Right ventricle myocardium superior (tissue), 1 donor: ENCODE data around the gene OVOL2. TPM values are rescaled to one million over a fixed set of nuclear protein-coding genes. Genes with fewer than 3 reads are reported as not detected.

ENCODE experiments used
- ATAC-seq: fragments of 200-7000 bp; cut with Tn5 transposase; one replicate; pipeline ENCODE4 v1.9.1; 2020; ENCODE audit warnings: mild to moderate bottlenecking; ENCODE audit not compliant: poor library complexity
- DNase-seq: peaks from one replicate; pipeline ENCODE4 v3.0.0-alpha.2; 2020
- intact Hi-C: fragments of 100-400 bp; cut with DNase I; formaldehyde crosslinking; loops from one replicate; pipeline ENCODE4 v1.11.2; 2022
- total RNA-seq: library from RNA; stranded (reverse); fragmentation: NEBNext Ultra II Directional; extraction: Animal tissue kit (Norgen Biotek cat#: 25700); gene quantifications from one replicate; pipeline ENCODE4 v1.2.1, GENCODE V29; 2021
- donor health status: DM: no; HTN: yes; CAD: no; lungs with severe emphysema.

The OVOL2 gene
- total RNA-seq, 1 donor from 2014 or later = not detected

GRCh38 chr20:18024606-18025127 lies 33.0 kb downstream of the OVOL2 start:
- intact Hi-C loops = no loop called here

DNA sequence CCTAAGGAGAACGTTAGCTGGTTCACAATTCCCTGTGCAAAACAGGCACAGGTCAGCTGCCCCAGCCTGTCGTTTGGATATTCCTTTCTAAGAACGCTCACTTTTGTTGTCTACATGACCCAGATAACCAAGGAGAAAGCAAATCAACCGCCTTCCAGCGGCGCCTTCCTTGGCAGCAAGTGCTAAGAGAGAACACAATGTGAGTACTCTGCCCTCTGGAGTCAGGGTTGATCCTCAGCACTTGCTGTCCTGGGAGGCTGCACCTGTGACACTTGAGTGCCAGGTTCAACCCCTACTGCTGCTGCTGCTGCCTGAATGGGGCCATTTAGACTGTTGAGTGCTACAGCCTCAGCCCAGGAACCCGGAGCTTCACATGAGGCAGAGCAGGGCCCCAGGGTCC lies 36.8 kb downstream of the OVOL2 start:
- no peak for DNase-seq
- no peak for ATAC-seq
- intact Hi-C loops = no loop called here

More at GRCh38 chr20:18024606-18025127, 33.0 kb downstream of the OVOL2 start:
- DNase-seq (no peak), ATAC-seq (no peak)

DNA sequence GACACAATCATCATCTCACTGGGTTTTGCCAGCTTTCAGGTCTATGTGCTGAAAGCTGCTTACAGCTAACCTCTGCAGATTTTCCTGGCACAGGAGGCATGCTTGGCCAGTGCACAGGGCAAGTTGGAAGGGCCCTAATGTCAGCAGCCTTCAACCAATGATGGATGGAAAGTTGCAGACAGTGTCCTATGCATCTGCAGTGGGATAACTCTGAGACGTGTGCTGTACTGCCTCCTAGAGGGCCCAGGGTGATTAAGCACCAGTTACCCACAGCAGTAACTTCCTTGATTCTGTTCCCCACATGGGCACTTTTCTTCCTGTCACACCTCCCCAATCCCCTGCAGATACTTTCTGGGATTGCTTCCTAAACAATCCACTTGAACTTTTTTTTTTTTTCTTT lies 38.6 kb downstream of the OVOL2 start:
- ATAC-seq = no peak
- DNase-seq = no peak
- intact Hi-C loops = no loop called here

DNA sequence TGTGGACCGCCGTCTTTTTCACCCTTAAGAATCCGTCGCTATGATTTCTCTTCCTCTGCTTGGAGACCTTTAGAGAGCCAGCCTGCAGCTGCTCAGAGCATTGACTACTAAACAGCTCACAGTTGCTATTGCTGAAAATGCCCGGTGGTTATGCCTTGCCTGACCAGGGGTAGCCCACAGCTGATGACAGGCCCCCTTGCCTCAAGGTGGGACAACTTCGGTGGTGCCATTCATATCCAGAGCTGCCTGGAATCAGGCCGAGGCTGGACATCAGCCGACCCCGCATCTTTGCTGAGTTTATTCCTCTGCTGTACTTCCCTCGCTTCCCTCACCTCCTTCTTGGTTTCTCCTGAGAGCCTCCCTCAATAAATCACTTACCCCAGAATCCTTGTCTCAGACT lies 39.6 kb downstream of the OVOL2 start:
- DNase-seq (no peak), ATAC-seq (no peak)
- intact Hi-C loops = no loop called here

DNA sequence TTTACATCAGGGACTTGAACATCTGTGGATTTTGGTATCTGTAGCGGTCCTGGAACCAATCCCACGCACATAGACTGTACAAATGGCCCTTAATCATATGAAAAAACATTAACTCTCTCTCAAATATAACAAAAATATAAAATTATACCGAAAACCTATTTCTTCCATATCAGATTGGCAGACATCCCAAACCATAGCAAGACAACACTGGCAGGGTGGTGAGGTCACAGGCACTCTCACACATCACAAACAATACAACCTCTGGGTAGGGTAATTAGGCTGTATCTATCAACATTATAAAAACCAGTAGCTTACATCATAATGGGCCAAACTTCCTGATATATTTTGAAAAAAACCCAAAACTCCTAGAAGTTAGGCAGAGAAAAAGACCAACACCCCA lies 40.9 kb downstream of the OVOL2 start:
- ATAC-seq = no peak
- intact Hi-C loops = no loop called here
- no peak for DNase-seq

DNA sequence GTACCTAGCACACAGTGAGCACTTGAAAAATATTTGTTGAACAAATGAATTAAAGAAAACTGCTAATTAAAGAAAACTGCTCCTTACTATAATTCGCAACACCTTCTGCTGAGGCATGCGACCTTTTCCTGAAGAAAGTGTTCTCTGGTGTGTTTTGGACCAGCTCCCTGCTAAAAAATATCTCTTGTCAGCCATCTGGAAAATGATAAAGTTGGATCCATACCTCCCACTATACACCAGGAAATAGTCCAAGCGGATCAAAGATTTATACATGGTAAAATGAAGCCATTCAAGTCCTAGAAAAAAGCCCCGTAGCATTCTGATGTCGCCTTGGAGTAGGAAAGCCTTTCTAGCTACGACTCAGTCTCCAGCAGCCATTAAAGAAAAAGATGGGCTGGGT lies 43.3 kb downstream of the OVOL2 start:
- DNase-seq (no peak), ATAC-seq (no peak)
- intact Hi-C loops = no loop called here

DNA sequence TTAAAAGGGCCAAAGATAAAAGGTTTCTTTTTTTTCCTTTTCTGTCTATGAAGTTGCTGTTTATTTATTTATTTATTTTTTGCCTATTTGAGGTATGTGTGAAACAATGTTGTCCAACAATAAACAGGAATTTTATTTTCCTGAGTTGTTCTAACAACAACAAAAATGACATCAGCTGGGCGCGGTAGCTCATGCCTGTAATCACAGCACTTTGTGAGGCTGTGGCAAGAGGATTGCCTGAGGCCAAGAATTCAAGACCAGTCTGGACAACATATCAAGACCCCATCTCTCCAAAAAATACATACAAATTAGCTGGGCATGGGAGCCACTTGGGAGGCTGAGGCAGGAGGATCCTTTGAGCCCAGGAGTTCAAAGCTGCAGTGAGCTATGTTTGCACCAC lies 44.8 kb downstream of the OVOL2 start:
- ATAC-seq (no peak), DNase-seq (no peak)
- intact Hi-C loops = no loop called here

GRCh38 chr20:18011951-18012645 lies 45.6 kb downstream of the OVOL2 start:
- intact Hi-C loops = no loop called here
- no peak for DNase-seq

DNA sequence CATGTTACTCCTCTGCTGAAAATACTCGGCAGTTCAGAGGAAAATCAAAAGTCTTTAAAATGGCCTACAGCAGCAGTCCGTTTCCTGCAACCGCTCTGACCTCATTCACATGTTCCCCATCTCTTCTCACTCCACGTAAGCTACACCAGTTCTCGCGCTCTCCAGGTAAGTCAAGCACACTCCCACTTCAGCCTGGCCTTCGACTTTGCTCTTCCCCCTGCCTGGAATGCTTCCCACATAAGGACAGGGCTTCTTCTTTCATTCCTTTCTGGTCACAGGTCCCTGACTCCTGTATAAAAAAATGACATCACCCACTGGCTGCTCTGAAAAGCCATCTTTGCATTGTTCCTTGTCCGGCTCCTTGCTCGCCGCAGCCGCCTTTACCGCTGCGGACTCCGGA lies 46.2 kb downstream of the OVOL2 start:
- DNase-seq (no peak), ATAC-seq (no peak)
- intact Hi-C loops = no loop called here

More at GRCh38 chr20:18011951-18012645, 45.6 kb downstream of the OVOL2 start:
- ATAC-seq = no peak

DNA sequence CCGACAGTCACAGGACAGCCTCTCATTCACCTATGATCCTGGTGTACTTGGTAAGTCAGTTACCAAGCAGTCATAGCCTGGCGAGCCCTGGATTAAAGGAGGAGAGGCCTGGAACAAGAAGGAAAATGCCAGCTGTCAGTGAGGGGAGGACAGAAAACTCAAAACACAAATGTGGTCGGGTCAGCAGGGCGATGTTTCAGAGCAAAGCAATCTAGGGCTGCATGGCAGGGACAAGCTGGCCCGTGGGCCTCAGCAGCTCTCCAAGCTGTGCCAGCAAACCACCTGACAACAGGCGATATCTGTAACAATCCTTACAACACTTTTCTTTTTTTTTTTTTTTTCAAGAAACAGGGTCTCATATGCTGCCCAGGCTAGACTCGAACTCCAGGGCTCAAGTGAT lies 48.6 kb downstream of the OVOL2 start:
- intact Hi-C loops = no loop called here

DNA sequence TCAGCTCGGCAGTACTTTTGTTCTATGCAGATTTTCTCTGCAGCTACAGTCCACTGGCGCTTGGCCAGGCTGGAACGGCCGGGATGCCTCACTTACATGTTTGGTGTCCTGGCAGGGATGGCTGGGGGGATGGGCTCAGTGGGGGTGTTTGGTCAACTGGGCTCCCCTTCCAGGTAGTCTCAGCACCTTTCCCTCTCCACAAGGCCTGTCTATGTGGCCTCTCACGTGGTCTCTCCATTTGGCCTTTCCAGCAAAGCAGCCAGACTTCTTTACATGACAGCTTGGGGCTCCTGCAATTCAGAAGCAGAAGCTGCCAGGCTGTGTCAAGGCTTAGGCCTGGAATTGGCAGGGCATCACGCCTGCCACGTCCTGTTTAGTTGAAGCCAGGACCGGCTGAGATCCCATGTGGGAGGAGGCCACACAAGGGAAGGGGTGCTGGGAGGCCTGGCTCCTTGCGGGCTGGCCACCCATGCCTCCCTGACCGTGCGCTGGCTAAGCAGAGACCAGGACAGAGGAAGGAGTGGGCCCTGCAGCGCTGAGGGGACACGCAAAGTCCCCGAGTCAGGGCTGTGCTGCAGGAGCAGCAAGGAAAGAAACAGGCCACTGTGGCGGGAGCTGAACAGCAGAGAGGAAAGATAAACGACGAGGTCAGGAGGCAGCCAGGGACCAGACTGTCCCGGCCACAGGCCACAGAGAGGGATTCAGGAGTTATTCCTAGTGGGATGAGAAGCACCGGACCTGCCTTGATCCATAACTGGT lies 50.0 kb downstream of the OVOL2 start:
- ATAC-seq = peak; percentile 41
- peak; percentile 59 for DNase-seq
- intact Hi-C loops = no loop called here

More for the DNA sequence above, 48.6 kb downstream of the OVOL2 start:
- no peak for DNase-seq
- no peak for ATAC-seq

- intact Hi-C loops = no loop called here
- DNase-seq (no peak), ATAC-seq (no peak)
Measured at GRCh38 chr20:18006684-18007083, 51.0 kb downstream of the OVOL2 start.

- DNase-seq = no peak
- intact Hi-C loops = no loop called here
- no peak for ATAC-seq
Measured at GRCh38 chr20:18005990-18006364, 51.7 kb downstream of the OVOL2 start.

DNA sequence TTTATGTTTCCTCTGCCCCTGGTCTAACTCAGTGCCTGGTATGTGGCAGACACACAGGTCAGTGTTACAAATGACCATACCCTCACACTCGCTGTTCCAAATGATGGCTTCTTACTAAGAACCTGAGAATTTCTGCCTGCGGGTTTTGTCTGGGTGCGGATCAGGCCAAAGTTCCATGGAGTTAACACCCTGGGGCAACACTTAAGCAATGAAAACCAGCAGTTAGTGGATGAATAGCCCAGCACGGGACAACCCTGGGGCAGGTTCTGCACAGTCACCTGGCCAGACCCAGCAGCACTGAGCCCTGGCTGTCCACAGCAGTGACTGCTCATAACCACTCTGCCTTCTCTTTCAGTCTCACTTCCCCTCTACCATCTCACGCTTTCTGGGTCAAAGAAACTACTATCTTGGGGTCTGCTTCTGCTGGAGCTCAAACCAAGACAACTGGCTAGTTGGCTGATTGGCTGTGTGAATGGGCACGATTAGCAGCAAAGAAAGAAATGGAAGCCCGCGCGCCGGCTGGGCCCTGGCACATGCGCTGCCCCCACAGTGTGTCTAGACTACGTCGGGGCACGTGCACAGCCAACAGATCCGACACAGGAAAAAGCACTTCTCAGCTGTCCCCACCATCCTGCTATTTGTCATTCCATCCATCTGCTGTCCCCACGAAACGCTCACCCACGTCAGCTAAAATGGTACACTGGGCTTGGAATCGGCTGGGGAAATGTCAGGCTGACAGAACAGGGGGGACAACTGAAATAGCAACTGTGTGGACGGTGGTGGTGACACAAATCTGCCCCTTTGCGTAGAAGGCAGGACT lies 52.3 kb downstream of the OVOL2 start:
- DNase-seq (no peak), ATAC-seq (no peak)
- intact Hi-C loops = no loop called here

DNA sequence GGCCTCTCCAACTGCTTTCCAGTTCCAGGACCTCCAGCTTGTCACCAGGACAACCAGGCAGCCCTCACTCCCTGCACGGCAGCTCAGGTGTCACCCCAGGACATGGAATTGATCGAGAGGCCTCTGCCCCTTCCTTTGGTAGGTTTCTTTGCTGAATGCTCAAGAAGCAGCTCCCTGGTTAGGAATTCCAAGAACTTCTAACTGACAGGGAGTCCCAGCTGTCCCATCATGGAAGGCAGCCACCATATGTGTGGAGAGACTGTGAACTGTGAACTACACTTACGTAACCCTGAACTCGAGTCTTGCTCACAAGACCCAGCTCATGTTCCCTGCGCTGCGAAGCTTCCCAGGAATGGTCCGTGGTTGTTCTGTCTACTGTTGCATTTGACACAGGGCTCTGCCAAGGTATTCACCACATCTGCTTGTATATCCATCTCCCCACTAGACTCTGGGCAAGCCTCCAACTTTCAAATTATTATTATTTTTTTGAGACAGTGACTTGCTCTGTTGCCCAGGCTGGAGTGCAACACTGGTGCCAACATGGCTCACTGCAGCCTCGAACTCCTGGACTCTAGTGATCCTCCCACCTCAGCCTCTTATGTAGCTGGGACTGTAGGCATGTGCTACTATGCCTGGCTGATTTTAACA lies 53.2 kb downstream of the OVOL2 start:
- intact Hi-C loops = no loop called here
- DNase-seq (no peak), ATAC-seq (no peak)

GRCh38 chr20:18003897-18004296 lies 53.8 kb downstream of the OVOL2 start:
- ATAC-seq (no peak), DNase-seq (no peak)
- intact Hi-C loops = no loop called here

DNA sequence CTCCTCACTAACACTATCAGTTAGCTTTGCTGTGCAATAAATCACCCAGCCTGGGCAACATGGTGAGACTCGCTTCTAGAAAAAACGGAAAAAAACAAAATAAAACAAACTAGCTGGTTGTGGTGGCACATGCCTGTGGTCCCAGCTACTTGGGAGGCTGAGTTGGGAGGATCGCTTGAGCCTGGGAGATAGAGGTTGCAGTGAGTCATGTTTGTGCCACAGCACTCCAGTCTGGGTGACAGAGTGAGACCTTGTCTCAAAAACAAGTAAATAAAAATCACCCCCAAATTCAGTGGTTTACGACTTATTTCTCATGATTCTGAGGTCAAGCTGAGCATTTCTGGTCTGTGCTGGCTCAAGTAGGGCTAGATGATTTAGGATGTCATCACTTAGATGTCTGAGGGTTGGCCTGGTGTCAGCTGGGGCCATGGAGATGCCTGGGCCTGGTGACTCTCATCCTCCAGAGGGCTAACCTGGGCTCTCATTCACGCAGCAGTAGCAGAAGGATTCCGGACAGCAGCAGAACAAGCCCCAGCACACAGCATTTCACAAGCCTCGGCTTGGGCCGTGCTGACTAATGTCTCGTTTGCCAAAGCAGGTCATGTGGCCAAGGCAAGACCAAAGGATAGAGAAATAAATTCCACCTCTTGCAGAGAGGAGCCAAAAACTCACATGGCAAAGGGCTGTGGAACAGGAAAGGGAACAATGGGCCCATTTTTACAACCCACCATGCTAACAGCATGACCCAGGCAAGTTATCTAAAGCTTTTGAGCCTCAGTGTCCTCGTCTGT lies 56.4 kb downstream of the OVOL2 start:
- intact Hi-C loops = no loop called here
- ATAC-seq (peak; percentile 92), DNase-seq (peak; percentile 71)

- intact Hi-C loops = loop anchor here (5.0 kb wide), 1 partner anchor 492 kb away; no protein-coding TSS in a partner anchor
- ATAC-seq = no peak
Measured at GRCh38 chr20:17999566-17999965, 58.1 kb downstream of the OVOL2 start.

More at GRCh38 chr20:17999566-17999965, 58.1 kb downstream of the OVOL2 start:
- DNase-seq = no peak
